Measurements from ENCODE around the gene ZIM2. TPM values are rescaled to one million over a fixed set of nuclear protein-coding genes. Genes with fewer than 3 reads are reported as not detected.

Gene ZIM2
- total RNA-seq, 1 experiment from 2014 or later, result not detected

Small RNAs within 50 kb of the gene (small RNA-seq; reads per million reads assigned to genes)
- gene AC006115.2, result 0 reads per million in 2 experiments

Other genes starting within 250 kb of the ZIM2 start
- 4.5 and 5.0 TPM in 2 replicates for gene ZNF71, start 245.4 kb downstream of the ZIM2 start, total RNA-seq (2014; rRNA removed; shearing (Covaris generic))
- gene SMIM17, start 197.6 kb downstream of the ZIM2 start, total RNA-seq (2014; rRNA removed; shearing (Covaris generic)), result 0.20 and 0.40 TPM in 2 replicates
- gene ZNF835, start 169.0 kb downstream of the ZIM2 start, total RNA-seq (2014; rRNA removed; shearing (Covaris generic)), result not detected in 2 replicates
- gene PEG3, start within 50 bp of the ZIM2 start, total RNA-seq (2014; rRNA removed; shearing (Covaris generic)), result 0.07 TPM in 1 of 2 replicates, not detected in the other

Measured in NCI-H460 (cell line).